NCI-H524 (cell line): ENCODE results near the gene BAMBI.

Experiments used
- DNase-seq, 2 experiments: peaks; one replicate each; lab custom pipeline; 2025; lab: John Stamatoyannopoulos, UW

Gene BAMBI

GRCh38 chr10:28705472-28705871 lies 28.2 kb downstream of the BAMBI start:
- no peak for DNase-seq

GRCh38 chr10:28709001-28709710 lies 31.8 kb downstream of the BAMBI start:
- peak; percentile 5 to 33 for DNase-seq

- no peak for DNase-seq
Observed at GRCh38 chr10:28710202-28710886, 33.0 kb downstream of the BAMBI start.

- no peak for DNase-seq
Observed at GRCh38 chr10:28711041-28711440, 33.7 kb downstream of the BAMBI start.

GRCh38 chr10:28711776-28712175 lies 34.5 kb downstream of the BAMBI start:
- no peak for DNase-seq

GRCh38 chr10:28713626-28714352 lies 36.5 kb downstream of the BAMBI start:
- no peak for DNase-seq

- no peak for DNase-seq
Observed at GRCh38 chr10:28714401-28715053, 37.2 kb downstream of the BAMBI start.

GRCh38 chr10:28715246-28715645 lies 37.9 kb downstream of the BAMBI start:
- no peak for DNase-seq

GRCh38 chr10:28715757-28716156 lies 38.4 kb downstream of the BAMBI start:
- DNase-seq: no peak

- no peak for DNase-seq
Observed at GRCh38 chr10:28716748-28717147, 39.4 kb downstream of the BAMBI start.

- DNase-seq: no peak
Observed at GRCh38 chr10:28717656-28718201, 40.4 kb downstream of the BAMBI start.

- no peak for DNase-seq
Observed at GRCh38 chr10:28719789-28720436, 42.6 kb downstream of the BAMBI start.

GRCh38 chr10:28721318-28721951 lies 44.1 kb downstream of the BAMBI start:
- no peak for DNase-seq

GRCh38 chr10:28722065-28722803 lies 44.9 kb downstream of the BAMBI start:
- peak in 1 of 2 experiments; percentile 35 for DNase-seq

GRCh38 chr10:28728366-28728765 lies 51.0 kb downstream of the BAMBI start:
- DNase-seq: peak in 1 of 2 experiments; percentile 1

- DNase-seq: no peak
Observed at GRCh38 chr10:28730031-28730778, 52.9 kb downstream of the BAMBI start.

GRCh38 chr10:28732091-28732490 lies 54.8 kb downstream of the BAMBI start:
- DNase-seq: no peak
